Heart left ventricle (tissue), 16 donors: ENCODE measurements around the gene MYH3. TPM values are rescaled to one million over a fixed set of nuclear protein-coding genes. Genes with fewer than 3 reads are reported as not detected.

Experiments used
- ATAC-seq, 4 donors: fragments of 200-7000 bp; cut with Tn5 transposase; one replicate each; pipeline ENCODE4 v1.9.1; 2020 to 2022; ENCODE audit warnings: moderate library complexity in 4 of 4, mild to moderate bottlenecking in 3 of 4, moderate number of reproducible peaks in 1 of 4
- DNase-seq, 5 donors: peaks; one replicate each; pipeline ENCODE4 v3.0.0-alpha.2; 2020
- H3K27ac ChIP-seq, 12 donors: fragments of 200-600 bp; sonication (generic) in 4 of 12; one replicate each; pipeline versions ENCODE4 v1.5.0 to v1.8.0; 2016 to 2022; ENCODE audit warnings: mild to moderate bottlenecking in 2 of 12
- H3K27me3 ChIP-seq, 9 donors: fragments of 200-600 bp; sonication (generic) in 2 of 9; one replicate each; pipeline versions ENCODE4 v1.5.1 to v1.8.0; 2016 to 2022; ENCODE audit warnings: mild to moderate bottlenecking in 3 of 9
- H3K36me3 ChIP-seq, 9 donors: fragments of 200-600 bp; sonication (generic) in 2 of 9; one replicate each; pipeline versions ENCODE4 v1.5.0 to v1.8.0; 2018 to 2022; ENCODE audit warnings: mild to moderate bottlenecking in 2 of 9
- H3K4me1 ChIP-seq, 12 donors: fragments of 200-600 bp; sonication (generic) in 4 of 12; one replicate each; pipeline versions ENCODE4 v1.5.0 to v1.8.0; 2016 to 2022; ENCODE audit warnings: mild to moderate bottlenecking in 3 of 12
- H3K4me3 ChIP-seq, 12 donors: fragments of 200-600 bp; sonication (generic) in 4 of 12; one replicate each; pipeline versions ENCODE4 v1.5.0 to v1.8.0; 2017 to 2022; ENCODE audit warnings: mild to moderate bottlenecking in 9 of 12, moderate library complexity in 4 of 12
- H3K9me3 ChIP-seq, 12 donors: fragments of 200-600 bp; sonication (generic) in 4 of 12; one replicate each; pipeline versions ENCODE4 v1.5.0 to v1.8.0; 2016 to 2022; ENCODE audit warnings: mild to moderate bottlenecking in 1 of 12
- CTCF ChIP-seq, 12 donors: fragments of 200-600 bp; sonication (generic) in 4 of 12; IDR thresholded peaks; one replicate each; pipeline versions ENCODE4 v1.5.0 to v1.8.0; 2018 to 2022; ENCODE audit warnings: antibody characterized with exemption in 12 of 12, mild to moderate bottlenecking in 5 of 12
- POLR2A ChIP-seq, 2 donors: fragments of 450-650 bp; IDR thresholded peaks; one replicate each; pipeline ENCODE4 v1.6.1; 2017; ENCODE audit warnings: antibody characterized with exemption in 2 of 2, mild to moderate bottlenecking in 2 of 2, moderate library complexity in 2 of 2
- WGBS, 4 donors: extraction: QIAGEN DNeasy Blood & Tissue Kit in 2 of 4; methylation state at CpG; one replicate each; pipeline versions ENCODE4 v1.1.5 to v1.1.7; 2013 to 2018; 5-methylcytosine and 5-hydroxymethylcytosine counted together
- intact Hi-C, 10 donors: fragments of 100-400 bp; cut with DNase I; formaldehyde crosslinking; loops; one replicate each; pipeline versions ENCODE4 v1.11.1 to v1.14.2; 2022
- polyA plus RNA-seq, 2 donors: library from polyadenylated mRNA; stranded (reverse); fragments of 200-250 nt; gene quantifications; one replicate each; pipeline ENCODE4 v1.2.3, GENCODE V29; 2013
- total RNA-seq, 9 donors: library from RNA; depleted of rRNA in 2 of 9; stranded (reverse); fragments of >200 nt in 2 of 9; fragmentation: NEBNext Ultra II Directional in 3 of 9; extraction: Animal tissue kit (Norgen Biotek cat#: 25700) in 3 of 9; gene quantifications; one replicate each; pipeline versions ENCODE4 v1.1.0 to v1.2.4, GENCODE V29; 2016 to 2023
- donor health status: ischemic (EF 13 %, LVEDD 7.1; RV severe dilation, severe dysfunction).
- donor health status: healthy with polysubstance abuse.
- donor health status: DM: no; HTN: yes; CAD: no.
- donor health status: DM: no; HTN: no; CAD: no.
- donor health status: ischemic (EF 25% LVEDD 6.9; RV normal size, moderate dysfunction).
- donor health status: ischemic (EF 25% LVEDD 5.7; RV mildly dilated, moderate dysfunction).
- donor health status: healthy.
- donor health status: DM: yes; HTN: yes; CAD: no.
- donor health status: ischemic (EF 35%, LVEDD 5.7; RV mildly dilated, moderate dysfunction).
- donor health status: nonischemic (EF 11% LVEDD 7.7; RV severe dilation, severe dysfunction).
- donor health status: DM: yes; HTN: yes; CAD: no.
- donor health status: PGD.
- donor health status: ischemic (EF 29% LVEDD 5.4; RV normal size, mild dysfunction).
- donor health status: nonischemic (EF 23%, LVEDD 6.1; RV moderate dilation, normal function).

MYH3 gene
- total and polyA plus RNA-seq, 11 donors: 0.13 to 1.8 (median 0.62) TPM

GRCh38 chr17:10661437-10661836 lies 4.3 kb upstream of the MYH3 start:
- H3K4me3 ChIP-seq: no peak overlapping the region
- ATAC-seq (no peak), DNase-seq (no peak)
- TF ChIP-seq CTCF (IDR thresholded peaks at IDR 0.05) (no peak), POLR2A (IDR thresholded peaks at IDR 0.05) (no peak)
- no peaks in the 10 kb centered on the region for H3K4me1 ChIP-seq
- H3K9me3 ChIP-seq: no peaks in the 10 kb centered on the region
- 89 to 90% (median 89%) methylated on average over 10 of the region's 10 CpGs for WGBS, 4 donors
- H3K27ac ChIP-seq: no peak overlapping the region
- H3K27me3 ChIP-seq: no peaks in the 10 kb centered on the region
- intact Hi-C loops: no loop called here
- H3K36me3 ChIP-seq: peaks cover 0 to 6% (median 0%) of the 10 kb centered on the region in 9 donors

- ATAC-seq (no peak), DNase-seq (no peak)
- Histone ChIP-seq H3K27ac (no peak overlapping the region), H3K4me3 (no peak overlapping the region), H3K4me1 (peaks cover 0 to 5% (median 0%) of the 10 kb centered on the region in 12 donors), H3K27me3 (no peaks in the 10 kb centered on the region), H3K36me3 (peaks cover 0 to 6% (median 0%) of the 10 kb centered on the region in 9 donors), H3K9me3 (no peaks in the 10 kb centered on the region)
- WGBS, 4 donors: 84 to 87% (median 85%) methylated on average over 10 of the region's 10 CpGs
- intact Hi-C loops: no loop called here
- no peak for TF ChIP-seq POLR2A (IDR thresholded peaks at IDR 0.05)
Observed at GRCh38 chr17:10657879-10658278, 770 bp upstream of the MYH3 start.

GRCh38 chr17:10653987-10654386 lies 3.1 kb downstream of the MYH3 start:
- Histone ChIP-seq H3K27ac (no peak overlapping the region), H3K9me3 (no peaks in the 10 kb centered on the region), H3K4me1 (peaks cover 0 to 5% (median 0%) of the 10 kb centered on the region in 12 donors), H3K4me3 (no peak overlapping the region), H3K36me3 (no peaks in the 10 kb centered on the region), H3K27me3 (no peaks in the 10 kb centered on the region)
- intact Hi-C loops: no loop called here
- TF ChIP-seq POLR2A (IDR thresholded peaks at IDR 0.05) (no peak), CTCF (IDR thresholded peaks at IDR 0.05) (no peak)
- ATAC-seq (no peak), DNase-seq (no peak)
- WGBS, 4 donors: 72 to 88% (median 83%) methylated on average over 5 of the region's 5 CpGs

- no peaks in the 10 kb centered on the region for H3K36me3 ChIP-seq
- no peak overlapping the region for H3K27ac ChIP-seq
- H3K27me3 ChIP-seq: no peaks in the 10 kb centered on the region
- H3K9me3 ChIP-seq: no peaks in the 10 kb centered on the region
- 56 to 63% (median 58%) methylated on average over 10 to 11 of the region's 11 CpGs for WGBS, 4 donors
- DNase-seq (no peak), ATAC-seq (peak in 2 of 4 donors; percentile 15 to 24)
- peaks cover 0 to 5% (median 0%) of the 10 kb centered on the region in 12 donors for H3K4me1 ChIP-seq
- intact Hi-C loops: no loop called here
- H3K4me3 ChIP-seq: no peak overlapping the region
- TF ChIP-seq POLR2A (IDR thresholded peaks at IDR 0.05) (no peak), CTCF (IDR thresholded peaks at IDR 0.05) (no peak)
Observed at GRCh38 chr17:10652984-10653659, 4.0 kb downstream of the MYH3 start.

GRCh38 chr17:10651927-10652326 lies 5.2 kb downstream of the MYH3 start:
- no peaks in the 10 kb centered on the region for H3K9me3 ChIP-seq
- WGBS, 4 donors: 73 to 96% (median 83%) methylated on average over 9 of the region's 9 CpGs
- H3K36me3 ChIP-seq: no peaks in the 10 kb centered on the region
- intact Hi-C loops: no loop called here
- H3K27ac ChIP-seq: no peak overlapping the region
- no peaks in the 10 kb centered on the region for H3K27me3 ChIP-seq
- ATAC-seq (no peak), DNase-seq (no peak)
- peaks cover 0 to 5% (median 0%) of the 10 kb centered on the region in 12 donors for H3K4me1 ChIP-seq
- no peak overlapping the region for H3K4me3 ChIP-seq
- TF ChIP-seq CTCF (IDR thresholded peaks at IDR 0.05) (no peak), POLR2A (IDR thresholded peaks at IDR 0.05) (no peak)
